Right lobe of liver (tissue), 4 donors: ENCODE measurements around the gene SLC25A45.

Source experiments
- CTCF ChIP-seq, 4 donors: fragments of 200-600 bp in 3 of 4; fragments of 450-650 bp in 1 of 4; IDR thresholded peaks; one replicate each; pipeline versions ENCODE4 v1.5.1 to v1.8.0; 2016 to 2022; ENCODE audit warnings: antibody characterized with exemption in 4 of 4, mild to moderate bottlenecking in 2 of 4
- POLR2A ChIP-seq: fragments of 450-650 bp; IDR thresholded peaks from one replicate; pipeline ENCODE4 v1.6.1; 2017; ENCODE audit warnings: antibody characterized with exemption, mild to moderate bottlenecking
- donor health status: DM: no; HTN: no; CAD: no.
- donor health status: DM: no; HTN: no; CAD: no.
- donor health status: DM: no; HTN: yes; CAD: no.

GRCh38 chr11:65428578-65429067 lies 46.2 kb upstream of the SLC25A45 start:
- TF ChIP-seq CTCF (IDR thresholded peaks at IDR 0.05) (peak in 1 of 4 donors; percentile 4), POLR2A (no peak)
